IMR-90 (cell line): ENCODE results near the gene NFATC3. TPM values are rescaled to one million over a fixed set of nuclear protein-coding genes. Genes with fewer than 3 reads are reported as not detected.

Experiments
- ATAC-seq: fragments of 200-7000 bp; cut with Tn5 transposase; 2 replicates; pipeline ENCODE4 v1.9.1; 2020; ENCODE audit warnings: low read depth, mild to moderate bottlenecking, moderate library complexity
- BruUV-seq: library from RNA; stranded (reverse); fragments of 400-500 nt; replicated peaks from 2 replicates; lab custom pipeline; 2021; lab: Mats Ljungman, UMichigan
- CTCF ChIA-PET: fragments of 300-600 bp; formaldehyde crosslinking; extraction: SDS; loops from one replicate; lab custom pipeline; 2021; ENCODE audit warnings: antibody characterized with exemption; lab: Yijun Ruan, JAX
- POLR2A ChIA-PET: fragments of 300-600 bp; sonication (Branson Sonifier 250); formaldehyde crosslinking; loops from one replicate; lab custom pipeline; 2022; ENCODE audit warnings: antibody characterized with exemption; ENCODE audit not compliant: unreplicated experiment; lab: Charles Lee
- DNase-seq: peaks from one replicate; pipeline ENCODE4 v3.0.0; 2013
- H2AFZ ChIP-seq: replicated peaks from 2 replicates; pipeline ENCODE3; 2013; ENCODE audit warnings: low read length, mild to moderate bottlenecking; ENCODE audit not compliant: poor library complexity
- H2AK5ac ChIP-seq: 2 replicates; pipeline ENCODE4 v1.6.1; 2013; ENCODE audit warnings: low read depth, low read length, inconsistent platforms
- H2AK9ac ChIP-seq: replicated peaks from 2 replicates; pipeline ENCODE3; 2013; ENCODE audit warnings: mild to moderate bottlenecking, low read depth, low read length, moderate library complexity; ENCODE audit not compliant: poor library complexity
- H2BK120ac ChIP-seq: 2 replicates; pipeline ENCODE4 v1.6.1; 2013; ENCODE audit warnings: low read depth, low read length, inconsistent platforms
- H2BK15ac ChIP-seq: 3 replicates; pipeline ENCODE4 v1.6.1; 2013; ENCODE audit warnings: low read depth, low read length, inconsistent platforms
- H2BK20ac ChIP-seq: 2 replicates; pipeline ENCODE4 v1.6.1; 2013; ENCODE audit warnings: low read depth, mild to moderate bottlenecking, inconsistent platforms, low read length, moderate library complexity
- H2BK5ac ChIP-seq: 2 replicates; pipeline ENCODE4 v1.6.1; 2013; ENCODE audit warnings: mild to moderate bottlenecking, low read depth, low read length, inconsistent platforms; ENCODE audit not compliant: poor library complexity, severe bottlenecking
- H3K14ac ChIP-seq: replicated peaks from 2 replicates; pipeline ENCODE4 v1.6.1; 2013; ENCODE audit warnings: low read depth, low read length, inconsistent platforms
- H3K18ac ChIP-seq: 2 replicates; pipeline ENCODE4 v1.6.1; 2013; ENCODE audit warnings: low read depth, low read length, control low read depth
- H3K23ac ChIP-seq: 2 replicates; pipeline ENCODE4 v1.6.1; 2013; ENCODE audit warnings: low read depth, low read length, inconsistent platforms
- H3K27ac ChIP-seq: 2 replicates; pipeline ENCODE4 v1.5.1; 2013; ENCODE audit warnings: mild to moderate bottlenecking, control low read depth, low read length; ENCODE audit not compliant: insufficient read depth
- H3K27me3 ChIP-seq: 2 replicates; pipeline ENCODE4 v1.6.1; 2013; ENCODE audit warnings: low read length; ENCODE audit not compliant: control insufficient read depth, insufficient read depth
- H3K36me3 ChIP-seq: 2 replicates; pipeline ENCODE4 v1.6.1; 2013; ENCODE audit warnings: low read length, mixed read lengths; ENCODE audit not compliant: control insufficient read depth, insufficient read depth
- H3K4ac ChIP-seq: 2 replicates; pipeline ENCODE4 v1.6.1; 2013; ENCODE audit warnings: low read depth, low read length, inconsistent platforms
- H3K4me1 ChIP-seq: 2 replicates; pipeline ENCODE4 v1.6.1; 2013; ENCODE audit warnings: low read length, mixed read lengths; ENCODE audit not compliant: control insufficient read depth, insufficient read depth
- H3K4me2 ChIP-seq: 2 replicates; pipeline ENCODE4 v1.6.1; 2013; ENCODE audit warnings: low read depth, mild to moderate bottlenecking, control low read depth, low read length, moderate library complexity
- H3K4me3 ChIP-seq: 2 replicates; pipeline ENCODE4 v1.5.1; 2013; ENCODE audit warnings: low read depth, mild to moderate bottlenecking, control low read depth, low read length, moderate library complexity; ENCODE audit not compliant: insufficient read depth
- H3K56ac ChIP-seq: 2 replicates; pipeline ENCODE4 v1.6.1; 2013; ENCODE audit warnings: low read length, inconsistent platforms; ENCODE audit not compliant: insufficient read depth; ENCODE audit errors: extremely low read depth
- H3K79me1 ChIP-seq, 2 experiments: 2 replicates each; pipeline ENCODE4 v1.6.1; 2013; ENCODE audit warnings: low read length in 2 of 2, inconsistent platforms in 1 of 2, low read depth in 1 of 2
- H3K9ac ChIP-seq: 2 replicates; pipeline ENCODE4 v1.6.1; 2013; ENCODE audit warnings: low read depth, low read length, control low read depth
- H3K9me1 ChIP-seq: 2 replicates; pipeline ENCODE4 v1.6.1; 2013; ENCODE audit warnings: low read length, inconsistent platforms; ENCODE audit not compliant: insufficient read depth
- H3K9me3 ChIP-seq: 2 replicates; pipeline ENCODE4 v1.6.1; 2013; ENCODE audit warnings: low read length; ENCODE audit not compliant: control insufficient read depth, insufficient read depth
- H4K20me1 ChIP-seq: 2 replicates; pipeline ENCODE4 v1.6.1; 2013; ENCODE audit warnings: low read length, inconsistent platforms; ENCODE audit not compliant: insufficient read depth
- H4K5ac ChIP-seq: 2 replicates; pipeline ENCODE4 v1.6.1; 2013; ENCODE audit warnings: mild to moderate bottlenecking, low read depth, low read length, control low read depth
- H4K8ac ChIP-seq, 2 experiments: 2 replicates each; pipeline ENCODE4 v1.6.1; 2013; ENCODE audit warnings: low read depth in 2 of 2, low read length in 2 of 2, control low read depth in 1 of 2, inconsistent platforms in 1 of 2
- H4K91ac ChIP-seq: 2 replicates; pipeline ENCODE4 v1.6.1; 2013; ENCODE audit warnings: low read depth, low read length, inconsistent platforms; ENCODE audit not compliant: insufficient read depth
- BHLHE40 ChIP-seq: fragments of 150-350 bp; IDR thresholded peaks from 2 replicates; pipeline ENCODE4 v1.6.1; 2016; ENCODE audit warnings: mild to moderate bottlenecking, low read depth, low read length
- CEBPB ChIP-seq: IDR thresholded peaks from 2 replicates; pipeline ENCODE4 v1.6.1; 2012; ENCODE audit warnings: low read depth, low read length, improper control_type of control experiment
- CHD1 ChIP-seq: IDR thresholded peaks from 2 replicates; pipeline ENCODE4 v1.6.1; 2012; ENCODE audit warnings: low read depth, low read length, improper control_type of control experiment
- ELK1 ChIP-seq: fragments of 150-350 bp; IDR thresholded peaks from 2 replicates; pipeline ENCODE4 v1.6.1; 2016; ENCODE audit warnings: low read depth, mild to moderate bottlenecking, low read length, moderate library complexity, borderline replicate concordance
- FOS ChIP-seq: fragments of 150-350 bp; IDR thresholded peaks from 2 replicates; pipeline ENCODE4 v1.6.1; 2016; ENCODE audit warnings: low read depth, low read length
- MAFK ChIP-seq: IDR thresholded peaks from 2 replicates; pipeline ENCODE4 v1.6.1; 2012; ENCODE audit warnings: low read depth, low read length, improper control_type of control experiment
- MAZ ChIP-seq: IDR thresholded peaks from 2 replicates; pipeline ENCODE4 v1.6.1; 2012; ENCODE audit warnings: low read depth, mild to moderate bottlenecking, low read length, improper control_type of control experiment, moderate library complexity, borderline replicate concordance
- MXI1 ChIP-seq: IDR thresholded peaks from 2 replicates; pipeline ENCODE4 v1.6.1; 2012; ENCODE audit warnings: low read depth, mild to moderate bottlenecking, low read length, moderate library complexity, borderline replicate concordance
- POLR2A ChIP-seq: IDR thresholded peaks from 2 replicates; pipeline ENCODE4 v1.6.1; 2012; ENCODE audit warnings: mild to moderate bottlenecking, low read depth, low read length
- RAD21 ChIP-seq: IDR thresholded peaks from 2 replicates; pipeline ENCODE4 v1.6.1; 2012; ENCODE audit warnings: low read length, improper control_type of control experiment
- SMC3 ChIP-seq: fragments of 150-350 bp; IDR thresholded peaks from 2 replicates; pipeline ENCODE4 v1.6.1; 2016; ENCODE audit warnings: low read depth, mild to moderate bottlenecking, antibody characterized with exemption, low read length, moderate library complexity
- USF2 ChIP-seq: fragments of 150-350 bp; IDR thresholded peaks from 2 replicates; pipeline ENCODE4 v1.6.1; 2017; ENCODE audit warnings: mild to moderate bottlenecking, antibody characterized with exemption, low read length, low read depth
- WGBS, 2 experiments: methylation state at CpG; one replicate each; pipeline versions ENCODE4 v1.1.5 to v1.1.7; 2013; ENCODE audit warnings: missing lambda C conversion rate in 2 of 2; ENCODE audit not compliant: insufficient read length in 1 of 2; ENCODE audit errors: extremely low coverage in 2 of 2; 5-methylcytosine and 5-hydroxymethylcytosine counted together
- dilution Hi-C: fragments of 300-500 bp; cut with HindIII; formaldehyde crosslinking; loops from one replicate; pipeline ENCODE4 v1.14.3; 2018; ENCODE audit warnings: low sequenced_read_pairs; ENCODE audit not compliant: unreplicated experiment
- in situ Hi-C: fragments of 300-500 bp; cut with MboI; formaldehyde crosslinking; loops from 3 replicates; pipeline ENCODE4 v1.14.3; 2019; ENCODE audit warnings: low sequenced_read_pairs, inconsistent platforms, mixed read lengths
- intact Hi-C: fragments of 100-400 bp; cut with micrococcal nuclease; formaldehyde crosslinking; loops from 2 replicates; pipeline ENCODE4 v1.10.0; 2022
- polyA plus RNA-seq, 3 experiments: library from polyadenylated mRNA; depleted of rRNA; stranded (reverse); fragments of >200 nt; gene quantifications; 2 replicates each; pipeline ENCODE4 v1.2.3, GENCODE V29; 2012; ENCODE audit warnings: low replicate concordance in 1 of 3
- total RNA-seq: library from RNA; depleted of rRNA; stranded (reverse); fragments of >200 nt; gene quantifications from 2 replicates; pipeline ENCODE4 v1.2.3, GENCODE V29; 2012

NFATC3 gene
- total and polyA plus RNA-seq, 2 of the 4 experiments (the other 2 are of a cell fraction) = 6.3 to 21.5 TPM

- in situ Hi-C loops (no loop called here), intact Hi-C loops (no loop called here), dilution Hi-C loops (no loop called here)
- Histone ChIP-seq H3K56ac (no peak overlapping the region), H3K14ac (no peak overlapping the region), H3K9me3 (no peaks in the 10 kb centered on the region), H4K8ac (no peak overlapping the region), H3K4ac (no peak overlapping the region), H2BK20ac (no peak overlapping the region), H3K36me3 (peaks cover 4% of the 10 kb centered on the region), H3K18ac (no peak overlapping the region), H2AK5ac (no peak overlapping the region), H3K79me1 (no peaks in the 10 kb centered on the region; a peak in 1 of 4 replicates), H2BK15ac (no peak overlapping the region), H3K4me1 (no peaks in the 10 kb centered on the region), H2BK5ac (no peak overlapping the region), H3K9ac (no peak overlapping the region), H3K23ac (no peak overlapping the region), H2AK9ac (no peak overlapping the region), H4K91ac (no peak overlapping the region), H3K9me1 (peaks cover 3% of the 10 kb centered on the region; the same call in 1 of the 2 replicates), H4K20me1 (no peaks in the 10 kb centered on the region; the same call in 1 of the 2 replicates), H4K5ac (no peak overlapping the region), H2BK120ac (no peak overlapping the region), H3K4me2 (no peak overlapping the region), H3K27ac (no peak overlapping the region), H3K27me3 (no peaks in the 10 kb centered on the region), H2AFZ (no peak overlapping the region), H3K4me3 (no peak overlapping the region)
- CTCF ChIA-PET = no interaction called here
- BruUV-seq = no TSS peak
- WGBS, 2 experiments = no CpG with 5 or more reads among the region's 2 CpGs
- no peak for ATAC-seq
- POLR2A ChIA-PET = no interaction called here
- TF ChIP-seq CHD1 (no peak), USF2 (no peak), ELK1 (no peak), FOS (no peak), POLR2A (no peak), MAFK (no peak), CEBPB (no peak), RAD21 (no peak), BHLHE40 (no peak), MXI1 (no peak), MAZ (no peak), SMC3 (no peak)
- DNase-seq = no peak
Observed at GRCh38 chr16:68162413-68162812, 77.2 kb downstream of the NFATC3 start.
